GM12878 (cell line): ENCODE results near the gene IL20RA. TPM values are rescaled to one million over a fixed set of nuclear protein-coding genes. Genes with fewer than 3 reads are reported as not detected.

Source experiments
- ASH2L ChIP-seq: fragments of 300-600, 200-600 bp; sonication (generic); IDR thresholded peaks from 2 replicates; pipeline ENCODE4 v1.6.1; 2017; ENCODE audit warnings: low read depth, mild to moderate bottlenecking, borderline replicate concordance
- ATF7 ChIP-seq: fragments of 450-650 bp; IDR thresholded peaks from 2 replicates; pipeline ENCODE4 v1.6.1; 2016; ENCODE audit warnings: low read depth, mild to moderate bottlenecking
- BHLHE40 ChIP-seq, 2 experiments: fragments of 450-650 bp in 1 of 2; IDR thresholded peaks; 2 replicates each; pipeline ENCODE4 v1.6.1; 2011 to 2017; ENCODE audit warnings: low read depth in 2 of 2, borderline replicate concordance in 1 of 2, improper control_type of control experiment in 1 of 2, low read length in 1 of 2, mild to moderate bottlenecking in 1 of 2
- BMI1 ChIP-seq: fragments of 450-650 bp; IDR thresholded peaks from 2 replicates; pipeline ENCODE4 v1.6.1; 2016; ENCODE audit warnings: mild to moderate bottlenecking, moderate library complexity, borderline replicate concordance
- CBX3 ChIP-seq: fragments of 200-600 bp; sonication (generic); IDR thresholded peaks from 2 replicates; pipeline ENCODE4 v1.6.1; 2016; ENCODE audit warnings: low read depth, borderline replicate concordance
- EP300 ChIP-seq, 2 experiments: fragments of 150-350 bp in 1 of 2; IDR thresholded peaks; 2 replicates each; pipeline ENCODE4 v1.6.1; 2011 to 2012; ENCODE audit warnings: low read depth in 2 of 2, low read length in 2 of 2, borderline replicate concordance in 1 of 2, improper control_type of control experiment in 1 of 2, inconsistent platforms in 1 of 2; ENCODE audit not compliant: control insufficient read depth in 1 of 2
- ETV6 ChIP-seq, 2 experiments: fragments of 450-650 bp in 1 of 2; IDR thresholded peaks in 1 of 2; conservative IDR thresholded peaks in 1 of 2; 2 replicates each; pipeline ENCODE4 v1.6.1; 2014; ENCODE audit warnings: antibody characterized with exemption in 1 of 2, borderline replicate concordance in 1 of 2, low read depth in 1 of 2, mild to moderate bottlenecking in 1 of 2, moderate library complexity in 1 of 2
- GATAD2B ChIP-seq: fragments of 450-650 bp; conservative IDR thresholded peaks from 2 replicates; pipeline ENCODE4 v1.6.1; 2017; ENCODE audit warnings: low read depth, mild to moderate bottlenecking, moderate library complexity
- HDGF ChIP-seq: fragments of 450-650 bp; IDR thresholded peaks from 2 replicates; pipeline ENCODE4 v1.6.1; 2016; ENCODE audit warnings: antibody characterized with exemption
- IRF4 ChIP-seq: IDR thresholded peaks from 2 replicates; pipeline ENCODE4 v1.6.1; 2011; ENCODE audit warnings: low read depth, low read length
- MYC ChIP-seq: IDR thresholded peaks from 2 replicates; pipeline ENCODE4 v1.6.1; 2011; ENCODE audit warnings: mild to moderate bottlenecking, low read length, moderate library complexity, inconsistent platforms; ENCODE audit not compliant: insufficient read depth, insufficient replicate concordance, insufficient read length, severe bottlenecking
- NRF1 ChIP-seq: conservative IDR thresholded peaks from 2 replicates; pipeline ENCODE4 v1.6.1; 2011; ENCODE audit warnings: mild to moderate bottlenecking, low read depth, low read length, improper control_type of control experiment
- PAX5 ChIP-seq: IDR thresholded peaks from 2 replicates; pipeline ENCODE4 v1.6.1; 2011; ENCODE audit warnings: low read depth, low read length, borderline replicate concordance
- RUNX3 ChIP-seq: IDR thresholded peaks from 2 replicates; pipeline ENCODE4 v1.6.1; 2012; ENCODE audit warnings: low read length, inconsistent platforms
- SMC3 ChIP-seq: IDR thresholded peaks from 2 replicates; pipeline ENCODE4 v1.6.1; 2011; ENCODE audit warnings: low read length, improper control_type of control experiment, borderline replicate concordance
- SP1 ChIP-seq: IDR thresholded peaks from one replicate; pipeline ENCODE4 v1.6.1; 2011; ENCODE audit warnings: low read depth, low read length
- TCF3 ChIP-seq: IDR thresholded peaks from 2 replicates; pipeline ENCODE4 v1.6.1; 2012; ENCODE audit warnings: low read depth, mild to moderate bottlenecking, low read length, borderline replicate concordance; ENCODE audit not compliant: insufficient read depth
- YY1 ChIP-seq: IDR thresholded peaks from 2 replicates; pipeline ENCODE4 v1.6.1; 2011; ENCODE audit warnings: low read depth, mild to moderate bottlenecking, low read length
- polyA plus RNA-seq, 11 experiments: library from polyadenylated mRNA; depleted of rRNA in 4 of 11; unstranded in 6 of 11; stranded (reverse) in 5 of 11; fragments of >200 nt; fragmentation: Nextera tagmentation in 4 of 11; fragmentation: Illumina TruSeq in 1 of 11; extraction: Ambion mirVana in 4 of 11; extraction: Trizol in 1 of 11; gene quantifications; 1 replicate in 1 of 11; 2 replicates in 10 of 11; pipeline versions ENCODE4 v1.2.1 to v1.2.3, GENCODE V29; 2011 to 2016; ENCODE audit warnings: inconsistent platforms in 2 of 11, missing spikeins in 2 of 11, low read depth in 1 of 11
- total RNA-seq, 4 experiments: library from RNA; depleted of rRNA in 3 of 4; stranded (reverse); fragments of >200 nt in 3 of 4; fragmentation: Illumina TruSeq in 1 of 4; extraction: Trizol in 1 of 4; gene quantifications; 2 replicates each; pipeline versions ENCODE4 v1.2.1 to v1.2.3, GENCODE V29; 2013 to 2021
- TF ChIP-seq, protein P1 (sequence below): fragments of 450-650 bp; IDR thresholded peaks from 2 replicates; pipeline ENCODE4 v1.6.1; 2017; ENCODE audit warnings: mild to moderate bottlenecking, low read depth, inconsistent platforms; ENCODE audit not compliant: poor library complexity, severe bottlenecking
- TF ChIP-seq, protein P2 (sequence below): fragments of 450-650 bp; IDR thresholded peaks from 2 replicates; pipeline ENCODE4 v1.6.1; 2017; ENCODE audit warnings: antibody characterized with exemption, mild to moderate bottlenecking, moderate library complexity
- TF ChIP-seq, protein P3 (sequence below), 3 experiments: IDR thresholded peaks in 2 of 3; conservative IDR thresholded peaks in 1 of 3; 2 replicates each; pipeline ENCODE4 v1.5.1; 2011; ENCODE audit warnings: low read depth in 3 of 3, low read length in 3 of 3, mild to moderate bottlenecking in 3 of 3, control low read depth in 2 of 3, moderate library complexity in 2 of 3, inconsistent platforms in 1 of 3, mixed read lengths in 1 of 3; ENCODE audit not compliant: control insufficient read depth in 2 of 3, insufficient read depth in 1 of 3; ENCODE audit errors: extremely low read depth in 1 of 3

Gene IL20RA
- total and polyA plus RNA-seq, 10 of the 15 experiments (the other 5 are each of a cell fraction or from before 2014, with no cell fraction given) = 0.02 to 0.16 (median 0.09) TPM; not detected in 3

DNA sequence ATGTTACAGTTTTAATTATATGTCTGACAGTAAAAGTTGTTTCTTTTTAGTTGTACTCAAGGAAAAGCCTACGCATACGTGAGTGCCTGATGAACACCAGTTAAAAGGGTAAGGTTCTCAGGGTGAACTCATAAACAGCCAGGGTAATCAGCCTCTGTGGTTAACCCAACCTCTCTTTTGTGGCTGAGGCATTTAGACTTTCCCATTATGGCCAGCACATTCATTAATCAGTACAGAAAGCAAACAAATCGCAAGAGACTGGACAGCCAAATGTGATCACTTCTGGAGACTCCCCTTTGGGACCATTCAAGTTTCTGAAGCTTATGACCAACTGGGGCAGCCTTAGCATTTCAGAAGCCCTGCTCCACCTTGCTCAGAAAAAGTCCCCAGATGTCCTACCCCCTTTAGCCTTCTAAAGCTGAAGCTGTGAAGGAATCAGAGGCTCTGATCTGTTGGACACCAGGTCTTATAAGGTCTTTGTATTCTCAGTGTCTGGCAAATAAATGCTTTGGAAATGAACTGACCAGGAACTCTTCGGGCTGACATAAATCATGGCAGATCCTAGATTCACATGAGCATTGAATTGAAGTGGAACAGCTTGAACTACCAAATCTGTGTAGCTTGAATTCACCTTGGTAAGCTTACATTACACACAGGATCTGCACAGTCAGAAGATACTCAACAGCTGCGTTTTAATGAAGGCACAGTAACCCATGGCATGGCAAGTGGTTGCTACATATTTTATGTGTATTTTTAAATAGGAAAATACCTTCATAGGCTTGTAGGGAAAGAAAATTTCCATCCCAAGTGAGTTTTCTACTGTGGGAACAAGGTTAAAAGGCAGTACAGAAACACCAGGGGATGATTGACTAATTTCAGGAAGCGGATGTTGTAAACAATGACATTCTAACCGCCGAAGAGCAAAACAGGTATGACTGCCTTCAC lies 18.7 kb downstream of the IL20RA start (continued):
- TF ChIP-seq RUNX3 = peak; percentile 65
- no peak for TF ChIP-seq ETV6 (conservative IDR thresholded peaks at IDR 0.05 in 1 of 2, IDR thresholded peaks at IDR 0.05 in 1 of 2; ENCODE audit: borderline replicate concordance in 1 of 2, low read depth in 1 of 2)
- no peak for TF ChIP-seq YY1
- TF ChIP-seq PAX5 = peak; percentile 53; the same call in 1 of the 2 replicates
- TF ChIP-seq SMC3 = no peak
- no peak for TF ChIP-seq MYC
- TF ChIP-seq ASH2L = no peak
- TF ChIP-seq GATAD2B = 0 out of 2 replicates have a peak, but pooled peaks have one; percentile 20
- TF ChIP-seq, protein P1, sequence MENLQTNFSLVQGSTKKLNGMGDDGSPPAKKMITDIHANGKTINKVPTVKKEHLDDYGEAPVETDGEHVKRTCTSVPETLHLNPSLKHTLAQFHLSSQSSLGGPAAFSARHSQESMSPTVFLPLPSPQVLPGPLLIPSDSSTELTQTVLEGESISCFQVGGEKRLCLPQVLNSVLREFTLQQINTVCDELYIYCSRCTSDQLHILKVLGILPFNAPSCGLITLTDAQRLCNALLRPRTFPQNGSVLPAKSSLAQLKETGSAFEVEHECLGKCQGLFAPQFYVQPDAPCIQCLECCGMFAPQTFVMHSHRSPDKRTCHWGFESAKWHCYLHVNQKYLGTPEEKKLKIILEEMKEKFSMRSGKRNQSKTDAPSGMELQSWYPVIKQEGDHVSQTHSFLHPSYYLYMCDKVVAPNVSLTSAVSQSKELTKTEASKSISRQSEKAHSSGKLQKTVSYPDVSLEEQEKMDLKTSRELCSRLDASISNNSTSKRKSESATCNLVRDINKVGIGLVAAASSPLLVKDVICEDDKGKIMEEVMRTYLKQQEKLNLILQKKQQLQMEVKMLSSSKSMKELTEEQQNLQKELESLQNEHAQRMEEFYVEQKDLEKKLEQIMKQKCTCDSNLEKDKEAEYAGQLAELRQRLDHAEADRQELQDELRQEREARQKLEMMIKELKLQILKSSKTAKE = peak; percentile 76
- TF ChIP-seq BMI1 = 0 out of 2 replicates have a peak, but pooled peaks have one; percentile 4
- TF ChIP-seq EP300 (IDR thresholded peaks at IDR 0.05; ENCODE audit: borderline replicate concordance in 1 of 2, control insufficient read depth in 1 of 2, low read depth in 2 of 2, low read length in 2 of 2) = peak; percentile 61 to 64; a peak in 2 of 4 replicates
- no peak for TF ChIP-seq CBX3
- peak; percentile 66; the same call in 1 of the 2 replicates for TF ChIP-seq ATF7
- TF ChIP-seq, protein P2, sequence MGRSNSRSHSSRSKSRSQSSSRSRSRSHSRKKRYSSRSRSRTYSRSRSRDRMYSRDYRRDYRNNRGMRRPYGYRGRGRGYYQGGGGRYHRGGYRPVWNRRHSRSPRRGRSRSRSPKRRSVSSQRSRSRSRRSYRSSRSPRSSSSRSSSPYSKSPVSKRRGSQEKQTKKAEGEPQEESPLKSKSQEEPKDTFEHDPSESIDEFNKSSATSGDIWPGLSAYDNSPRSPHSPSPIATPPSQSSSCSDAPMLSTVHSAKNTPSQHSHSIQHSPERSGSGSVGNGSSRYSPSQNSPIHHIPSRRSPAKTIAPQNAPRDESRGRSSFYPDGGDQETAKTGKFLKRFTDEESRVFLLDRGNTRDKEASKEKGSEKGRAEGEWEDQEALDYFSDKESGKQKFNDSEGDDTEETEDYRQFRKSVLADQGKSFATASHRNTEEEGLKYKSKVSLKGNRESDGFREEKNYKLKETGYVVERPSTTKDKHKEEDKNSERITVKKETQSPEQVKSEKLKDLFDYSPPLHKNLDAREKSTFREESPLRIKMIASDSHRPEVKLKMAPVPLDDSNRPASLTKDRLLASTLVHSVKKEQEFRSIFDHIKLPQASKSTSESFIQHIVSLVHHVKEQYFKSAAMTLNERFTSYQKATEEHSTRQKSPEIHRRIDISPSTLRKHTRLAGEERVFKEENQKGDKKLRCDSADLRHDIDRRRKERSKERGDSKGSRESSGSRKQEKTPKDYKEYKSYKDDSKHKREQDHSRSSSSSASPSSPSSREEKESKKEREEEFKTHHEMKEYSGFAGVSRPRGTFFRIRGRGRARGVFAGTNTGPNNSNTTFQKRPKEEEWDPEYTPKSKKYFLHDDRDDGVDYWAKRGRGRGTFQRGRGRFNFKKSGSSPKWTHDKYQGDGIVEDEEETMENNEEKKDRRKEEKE = no peak
- no peak for TF ChIP-seq HDGF
- peak in 1 of 2 experiments; percentile 54; a peak in 2 of 4 replicates for TF ChIP-seq BHLHE40 (IDR thresholded peaks at IDR 0.05; ENCODE audit: borderline replicate concordance in 1 of 2, low read depth in 2 of 2, low read length in 1 of 2)
- TF ChIP-seq TCF3 = no peak
- TF ChIP-seq SP1 = no peak
- no peak for TF ChIP-seq IRF4
- TF ChIP-seq NRF1 = no peak
- TF ChIP-seq, protein P3, sequence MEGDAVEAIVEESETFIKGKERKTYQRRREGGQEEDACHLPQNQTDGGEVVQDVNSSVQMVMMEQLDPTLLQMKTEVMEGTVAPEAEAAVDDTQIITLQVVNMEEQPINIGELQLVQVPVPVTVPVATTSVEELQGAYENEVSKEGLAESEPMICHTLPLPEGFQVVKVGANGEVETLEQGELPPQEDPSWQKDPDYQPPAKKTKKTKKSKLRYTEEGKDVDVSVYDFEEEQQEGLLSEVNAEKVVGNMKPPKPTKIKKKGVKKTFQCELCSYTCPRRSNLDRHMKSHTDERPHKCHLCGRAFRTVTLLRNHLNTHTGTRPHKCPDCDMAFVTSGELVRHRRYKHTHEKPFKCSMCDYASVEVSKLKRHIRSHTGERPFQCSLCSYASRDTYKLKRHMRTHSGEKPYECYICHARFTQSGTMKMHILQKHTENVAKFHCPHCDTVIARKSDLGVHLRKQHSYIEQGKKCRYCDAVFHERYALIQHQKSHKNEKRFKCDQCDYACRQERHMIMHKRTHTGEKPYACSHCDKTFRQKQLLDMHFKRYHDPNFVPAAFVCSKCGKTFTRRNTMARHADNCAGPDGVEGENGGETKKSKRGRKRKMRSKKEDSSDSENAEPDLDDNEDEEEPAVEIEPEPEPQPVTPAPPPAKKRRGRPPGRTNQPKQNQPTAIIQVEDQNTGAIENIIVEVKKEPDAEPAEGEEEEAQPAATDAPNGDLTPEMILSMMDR (IDR thresholded peaks at IDR 0.05 in 2 of 3, conservative IDR thresholded peaks at IDR 0.05 in 1 of 3; ENCODE audit: control insufficient read depth in 2 of 3, extremely low read depth in 1 of 3, insufficient read depth in 1 of 3, low read depth in 3 of 3, low read length in 3 of 3) = no peak
